OCI-LY7 (cell line): ENCODE data around the gene CTSL. TPM values are rescaled to one million over a fixed set of nuclear protein-coding genes. Genes with fewer than 3 reads are reported as not detected.
A peak's percentile ranks its signal among the peaks of the same experiment; 100 is the strongest.

Source experiments
- Bru-seq: library from RNA; stranded (reverse); fragments of 400-500 nt; gene quantifications from one replicate; lab custom pipeline; 2021; lab: Mats Ljungman, UMichigan
- BruChase-seq, 2 experiments: library from RNA; stranded (reverse); fragments of 400-500 nt; gene quantifications; one replicate each; lab custom pipeline; 2021; lab: Mats Ljungman, UMichigan
- BruUV-seq: library from RNA; stranded (reverse); fragments of 400-500 nt; replicated peaks from 2 replicates; lab custom pipeline; 2021; lab: Mats Ljungman, UMichigan
- CTCF ChIA-PET: fragments of 300-600 bp; sonication (Branson Sonifier 250); formaldehyde crosslinking; loops from one replicate; lab custom pipeline; 2022; ENCODE audit warnings: antibody characterized with exemption; ENCODE audit not compliant: unreplicated experiment; lab: Charles Lee
- POLR2A ChIA-PET: fragments of 300-600 bp; sonication (Branson Sonifier 250); formaldehyde crosslinking; loops from one replicate; lab custom pipeline; 2022; ENCODE audit warnings: antibody characterized with exemption; lab: Charles Lee
- DNase-seq: peaks from one replicate; pipeline ENCODE4 v3.0.0-alpha.2; 2015; ENCODE audit warnings: low spot score
- H2AFZ ChIP-seq: fragments of 200-600 bp; sonication (generic), shearing (Covaris generic); 2 replicates; pipeline ENCODE4 v1.6.1; 2014; ENCODE audit warnings: mild to moderate bottlenecking, antibody characterized with exemption, low read length, moderate library complexity
- H3K27ac ChIP-seq: fragments of 200-600 bp; sonication (generic); 2 replicates; pipeline ENCODE4 v1.5.1; 2014; ENCODE audit warnings: mixed run types, low read depth, mild to moderate bottlenecking, moderate library complexity, low read length, inconsistent platforms; ENCODE audit not compliant: poor library complexity, severe bottlenecking
- H3K36me3 ChIP-seq: fragments of 200-600 bp; sonication (generic); 2 replicates; pipeline ENCODE4 v1.6.1; 2014; ENCODE audit warnings: mild to moderate bottlenecking, antibody characterized with exemption, low read length, moderate library complexity, mixed read lengths; ENCODE audit not compliant: insufficient read depth
- H3K4me1 ChIP-seq: fragments of 200-600 bp; sonication (generic); 2 replicates; pipeline ENCODE4 v1.5.1; 2014; ENCODE audit warnings: mild to moderate bottlenecking, low read length; ENCODE audit not compliant: insufficient read depth, poor library complexity, severe bottlenecking
- H3K4me2 ChIP-seq: fragments of 200-600 bp; sonication (generic); 2 replicates; pipeline ENCODE4 v1.6.1; 2014; ENCODE audit warnings: mild to moderate bottlenecking, low read length
- H3K4me3 ChIP-seq: fragments of 200-600 bp; sonication (generic); 2 replicates; pipeline ENCODE4 v1.5.1; 2014; ENCODE audit warnings: mild to moderate bottlenecking, low read depth, low read length; ENCODE audit not compliant: poor library complexity, severe bottlenecking
- H3K79me2 ChIP-seq: fragments of 200-600 bp; sonication (generic); 2 replicates; pipeline ENCODE4 v1.6.1; 2016; ENCODE audit warnings: low read depth, mild to moderate bottlenecking, low read length, moderate library complexity, mixed read lengths; ENCODE audit not compliant: insufficient read depth
- H3K9me2 ChIP-seq: fragments of 200-600 bp; sonication (generic); 2 replicates; pipeline ENCODE4 v1.6.1; 2016; ENCODE audit warnings: mild to moderate bottlenecking, low read length, mixed read lengths; ENCODE audit not compliant: insufficient read depth
- H3K9me3 ChIP-seq: fragments of 200-600 bp; sonication (generic); 2 replicates; pipeline ENCODE4 v1.6.1; 2014; ENCODE audit warnings: mild to moderate bottlenecking, mixed run types, low read length, mixed read lengths
- H4K20me1 ChIP-seq: fragments of 200-600 bp; sonication (generic); 2 replicates; pipeline ENCODE4 v1.6.1; 2014; ENCODE audit warnings: mild to moderate bottlenecking, antibody characterized with exemption, low read length, moderate library complexity, mixed read lengths; ENCODE audit not compliant: insufficient read depth
- CTCF ChIP-seq: fragments of 200-600 bp; sonication (generic); conservative IDR thresholded peaks from 2 replicates; pipeline ENCODE4 v1.5.1; 2014; ENCODE audit warnings: mild to moderate bottlenecking, antibody characterized with exemption, low read length, moderate library complexity, mixed read lengths
- EZH2phosphoT487 ChIP-seq: fragments of 200-600 bp; sonication (generic); IDR thresholded peaks from 2 replicates; pipeline ENCODE4 v1.6.1; 2018; ENCODE audit warnings: low read depth, borderline replicate concordance, mild to moderate bottlenecking, mixed run types, antibody characterized with exemption, low read length, moderate library complexity, mixed read lengths
- intact Hi-C: fragments of 100-400 bp; cut with micrococcal nuclease; formaldehyde crosslinking; loops from one replicate; pipeline ENCODE4 v1.10.0; 2022; ENCODE audit not compliant: unreplicated experiment
- long read RNA-seq: library from polyadenylated mRNA; stranded (forward); transcript quantifications from one replicate; pipeline ENCODE4 v2.0.0, GENCODE V29; 2022
- total RNA-seq, 2 experiments: library from RNA; depleted of rRNA in 1 of 2; stranded (reverse); fragments of >200 nt in 1 of 2; shearing (Covaris generic) in 1 of 2; gene quantifications; 2 replicates each; pipeline ENCODE4 v1.2.3, GENCODE V29; 2014 to 2022

The CTSL gene
- total RNA-seq (2014; rRNA removed; shearing (Covaris generic)) = not detected in 2 replicates
- not detected in 2 replicates for total RNA-seq (2022)
- not detected for Bru-seq, nascent RNA
- not detected for BruChase-seq, experiment 1, labeled RNA remaining after a 6-hour chase
- percentile 16 among the genes with signal in this experiment for BruChase-seq, experiment 2, labeled RNA remaining after a 2-hour chase
- long read RNA-seq = 0 reads

DNA sequence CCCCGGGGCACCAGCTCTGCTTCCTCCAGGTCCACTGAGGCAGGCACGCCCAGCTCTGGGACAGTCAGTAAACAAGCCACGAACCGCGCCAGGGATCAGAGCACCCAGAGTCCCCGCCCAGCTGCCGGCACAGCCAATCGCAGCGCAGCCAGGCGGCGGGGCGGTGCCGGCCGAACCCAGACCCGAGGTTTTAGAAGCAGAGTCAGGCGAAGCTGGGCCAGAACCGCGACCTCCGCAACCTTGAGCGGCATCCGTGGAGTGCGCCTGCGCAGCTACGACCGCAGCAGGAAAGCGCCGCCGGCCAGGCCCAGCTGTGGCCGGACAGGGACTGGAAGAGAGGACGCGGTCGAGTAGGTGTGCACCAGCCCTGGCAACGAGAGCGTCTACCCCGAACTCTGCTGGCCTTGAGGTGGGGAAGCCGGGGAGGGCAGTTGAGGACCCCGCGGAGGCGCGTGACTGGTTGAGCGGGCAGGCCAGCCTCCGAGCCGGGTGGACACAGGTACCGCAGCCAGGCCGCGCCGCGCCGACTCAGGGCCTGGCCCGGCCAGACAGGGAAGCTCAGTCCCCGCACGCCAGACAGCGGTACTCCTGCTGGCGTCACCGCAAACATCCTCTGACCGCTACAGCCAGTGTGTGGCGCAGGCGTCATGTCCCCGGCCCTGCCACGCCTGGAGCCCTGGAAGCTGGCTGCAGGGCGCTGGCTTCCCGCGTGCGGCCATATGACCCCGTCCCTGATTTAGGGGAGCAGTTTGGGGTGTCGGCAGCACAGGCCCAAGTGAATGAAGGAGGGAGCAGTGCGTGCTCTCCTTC, at the start of gene CTSL:
Gene CTSL (plus strand): TSS at position 220 of the 810 bp plus-strand sequence. CDS start 1,485 bp downstream, outside the sequence.
- no peak for TF ChIP-seq EZH2phosphoT487
- no peak for TF ChIP-seq CTCF
- Histone ChIP-seq H2AFZ (no peak within 1 kb of the TSS), H3K4me1 (no peaks in the 10 kb centered on the region), H3K79me2 (no peaks in the 10 kb centered on the region), H3K9me3 (no peaks in the 10 kb centered on the region), H3K27ac (no peak within 1 kb of the TSS), H3K4me3 (no peak within 1 kb of the TSS), H3K9me2 (no peaks in the 10 kb centered on the region), H3K36me3 (no peaks in the 10 kb centered on the region), H3K4me2 (no peak within 1 kb of the TSS), H4K20me1 (no peaks in the 10 kb centered on the region)
- ChIA-PET POLR2A (interaction anchor here (1.0 kb wide), 1 partner anchor 25 kb away, joined by 3 read pairs; no protein-coding TSS in a partner anchor), CTCF (no interaction called here)
- intact Hi-C loops = no loop called here
- BruUV-seq = no TSS peak
- DNase-seq = no peak

- H3K36me3 ChIP-seq = no peaks in the 10 kb centered on the region
- no peaks in the 10 kb centered on the region for H3K4me1 ChIP-seq
- ChIA-PET CTCF (no interaction called here), POLR2A (interaction anchor here (0.6 kb wide), 1 partner anchor 1572 kb away, joined by 3 read pairs; no protein-coding TSS in a partner anchor)
- H3K4me2 ChIP-seq = no peak overlapping the region
- no peaks in the 10 kb centered on the region for H3K79me2 ChIP-seq
- H3K27ac ChIP-seq = no peak overlapping the region
- no peak overlapping the region for H3K4me3 ChIP-seq
- H3K9me2 ChIP-seq = no peaks in the 10 kb centered on the region
- no peak overlapping the region for H2AFZ ChIP-seq
- H4K20me1 ChIP-seq = no peaks in the 10 kb centered on the region
- intact Hi-C loops = no loop called here
- BruUV-seq = no TSS peak
- no peak for DNase-seq
- TF ChIP-seq CTCF (no peak), EZH2phosphoT487 (no peak)
- no peaks in the 10 kb centered on the region for H3K9me3 ChIP-seq
These were observed 48.7 kb upstream of the CTSL start for GRCh38 chr9:87676976-87677775.
